HCT116 (cell line): Measurements from ENCODE around the gene TANC1. TPM values are rescaled to one million over a fixed set of nuclear protein-coding genes. Genes with fewer than 3 reads are reported as not detected.

Experiments
- ATAC-seq: fragments of 200-7000 bp; cut with Tn5 transposase; 2 replicates; pipeline ENCODE4 v1.9.1; 2020; ENCODE audit warnings: mild to moderate bottlenecking, moderate library complexity
- BruUV-seq: library from RNA; stranded (reverse); fragments of 400-500 nt; replicated peaks from 2 replicates; lab custom pipeline; 2021; lab: Mats Ljungman, UMichigan
- CTCF ChIA-PET: fragments of 300-600 bp; sonication (Branson Sonifier 250); formaldehyde crosslinking; loops from one replicate; lab custom pipeline; 2021; ENCODE audit warnings: antibody characterized with exemption; lab: Charles Lee
- POLR2A ChIA-PET: fragments of 300-600, 350-600 bp; sonication (Branson Sonifier 250); formaldehyde crosslinking; loops from one replicate; lab custom pipeline; 2021; ENCODE audit warnings: antibody characterized with exemption; lab: Charles Lee
- RAD21 ChIA-PET, 2 experiments: fragments of 300-600 bp; sonication (Branson Sonifier 250); formaldehyde crosslinking; loops; one replicate each; lab custom pipeline; 2023; ENCODE audit warnings: low total read pairs in 2 of 2; ENCODE audit not compliant: uncharacterized antibody in 2 of 2, unreplicated experiment in 2 of 2, low non-redundant PET in 1 of 2; lab: Charles Lee
- DNase-seq: peaks from one replicate; pipeline ENCODE4 v3.0.0-alpha.2; 2010; ENCODE audit warnings: low read depth, low spot score
- H2AFZ ChIP-seq: fragments of 200-600 bp; shearing (Covaris generic), sonication (generic); 2 replicates; pipeline ENCODE4 v1.6.1; 2017; ENCODE audit warnings: low read depth, mixed run types, mixed read lengths, antibody characterized with exemption, low read length; ENCODE audit not compliant: poor library complexity, severe bottlenecking
- H3K27ac ChIP-seq: 2 replicates; pipeline ENCODE4 v1.5.1; 2012; ENCODE audit warnings: low read depth, low read length
- H3K27me3 ChIP-seq: fragments of 200-600 bp; sonication (generic); 2 replicates; pipeline ENCODE4 v1.6.1; 2016; ENCODE audit warnings: mixed run types, low read length, mixed read lengths; ENCODE audit not compliant: insufficient read depth
- H3K36me3 ChIP-seq, 2 experiments: fragments of 200-500 bp in 1 of 2; fragments of 200-600 bp in 1 of 2; sonication (Bioruptor generic) in 1 of 2; sonication (generic) in 1 of 2; 2 replicates each; pipeline versions ENCODE4 v1.5.1 to v1.6.1; 2014 to 2016; ENCODE audit warnings: low read length in 2 of 2, inconsistent platforms in 1 of 2, mixed read lengths in 1 of 2, mixed run types in 1 of 2; ENCODE audit not compliant: insufficient read depth in 2 of 2, control insufficient read depth in 1 of 2
- H3K4me1 ChIP-seq, 2 experiments: fragments of 200-600 bp in 1 of 2; sonication (generic) in 1 of 2; 2 replicates each; pipeline versions ENCODE4 v1.5.1 to v1.6.1; 2012 to 2017; ENCODE audit warnings: low read length in 2 of 2, inconsistent platforms in 1 of 2, mild to moderate bottlenecking in 1 of 2, mixed read lengths in 1 of 2, mixed run types in 1 of 2, moderate library complexity in 1 of 2; ENCODE audit not compliant: insufficient read depth in 2 of 2, control insufficient read depth in 1 of 2
- H3K4me2 ChIP-seq: fragments of 200-600 bp; sonication (generic); 2 replicates; pipeline ENCODE4 v1.6.1; 2017; ENCODE audit warnings: mixed run types, low read length, mixed read lengths
- H3K4me3 ChIP-seq, 2 experiments: fragments of 200-600 bp in 1 of 2; sonication (generic) in 1 of 2; replicated peaks in 1 of 2; 2 replicates each; pipeline ENCODE4 v1.5.1; 2011 to 2016; ENCODE audit warnings: low read length in 2 of 2, control low read depth in 1 of 2, low read depth in 1 of 2, mild to moderate bottlenecking in 1 of 2, mixed read lengths in 1 of 2, mixed run types in 1 of 2
- H3K79me2 ChIP-seq: fragments of 200-600 bp; sonication (generic); 2 replicates; pipeline ENCODE4 v1.6.1; 2017; ENCODE audit warnings: mild to moderate bottlenecking, mixed run types, low read length, moderate library complexity, mixed read lengths; ENCODE audit not compliant: insufficient read depth
- H3K9ac ChIP-seq: fragments of 200-600 bp; sonication (generic); 2 replicates; pipeline ENCODE4 v1.6.1; 2016; ENCODE audit warnings: low read length, mixed read lengths
- H3K9me2 ChIP-seq: fragments of 200-600 bp; sonication (generic), shearing (Covaris generic); 2 replicates; pipeline ENCODE4 v1.6.1; 2017; ENCODE audit warnings: mixed run types, mild to moderate bottlenecking, moderate library complexity; ENCODE audit not compliant: insufficient read depth
- H3K9me3 ChIP-seq, 2 experiments: fragments of 200-500 bp in 1 of 2; fragments of 200-600 bp in 1 of 2; sonication (Bioruptor generic) in 1 of 2; sonication (generic) in 1 of 2; 2 replicates each; pipeline ENCODE4 v1.6.1; 2014 to 2017; ENCODE audit warnings: low read length in 2 of 2, mixed read lengths in 2 of 2, inconsistent platforms in 1 of 2, low read depth in 1 of 2, mild to moderate bottlenecking in 1 of 2, mixed run types in 1 of 2, moderate library complexity in 1 of 2; ENCODE audit not compliant: control insufficient read depth in 1 of 2, insufficient read depth in 1 of 2
- H4K20me1 ChIP-seq: fragments of 200-600 bp; sonication (generic), shearing (Covaris generic); 2 replicates; pipeline ENCODE4 v1.6.1; 2017; ENCODE audit warnings: mixed run types, mild to moderate bottlenecking, moderate library complexity; ENCODE audit not compliant: insufficient read depth
- EGR1 ChIP-seq: IDR thresholded peaks from 2 replicates; pipeline ENCODE4 v1.6.1; 2012; ENCODE audit warnings: low read depth
- RAD21 ChIP-seq: IDR thresholded peaks from 2 replicates; pipeline ENCODE4 v1.6.1; 2012; ENCODE audit warnings: low read depth, mild to moderate bottlenecking
- ZNF274 ChIP-seq: fragments of 200-500 bp; sonication (Bioruptor generic); IDR thresholded peaks from 2 replicates; pipeline ENCODE4 v1.6.1; 2014; ENCODE audit warnings: mild to moderate bottlenecking, low read depth, low read length, inconsistent platforms
- intact Hi-C: fragments of 100-400 bp; cut with micrococcal nuclease; formaldehyde crosslinking; loops from 2 replicates; pipeline ENCODE4 v1.10.0; 2022
- total RNA-seq: library from RNA; stranded (reverse); gene quantifications from one replicate; pipeline ENCODE4 v1.2.1, GENCODE V29; 2021; ENCODE audit not compliant: unreplicated experiment
- TF ChIP-seq, protein P1 (sequence below): IDR thresholded peaks from 2 replicates; pipeline ENCODE4 v1.6.1; 2012

Gene TANC1
- total RNA-seq, 1 experiment from 2014 or later, result 15.1 TPM

DNA sequence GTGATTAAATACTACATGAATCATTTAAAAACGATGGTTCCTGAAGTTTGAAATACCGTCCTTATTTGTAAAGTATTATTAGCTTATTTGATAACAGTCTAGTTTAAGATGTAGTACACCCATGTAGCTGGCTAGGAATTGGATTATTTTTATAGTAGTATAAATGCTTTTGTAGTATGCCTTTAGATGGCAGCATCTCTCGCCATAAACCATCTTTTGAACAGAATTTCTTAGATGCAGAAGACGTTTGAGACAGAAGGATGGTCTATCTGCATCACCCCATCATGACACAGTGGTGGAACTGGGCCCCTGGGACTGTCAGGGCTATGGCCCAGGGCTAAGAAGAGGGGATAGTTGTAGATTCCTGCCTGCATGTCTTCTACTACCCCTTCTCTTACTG lies 165.4 kb downstream of the TANC1 start:
- no peak overlapping the region for H3K4me3 ChIP-seq
- H3K4me1 ChIP-seq, result peaks cover 10 to 20% of the 10 kb centered on the region in 2 experiments
- intact Hi-C loops, result no loop called here
- no peaks in the 10 kb centered on the region for H3K9me2 ChIP-seq
- no peaks in the 10 kb centered on the region for H3K27me3 ChIP-seq
- DNase-seq (no peak), ATAC-seq (no peak)
- ChIA-PET CTCF (interaction anchor here (1.2 to 1.4 kb wide), 3 partner anchors 9 to 15 kb away, joined by 5 to 8 read pairs (median 5); no protein-coding TSS in a partner anchor), RAD21 (no interaction called here), POLR2A (no interaction called here)
- H4K20me1 ChIP-seq, result no peaks in the 10 kb centered on the region; the same call in 1 of the 2 replicates
- H2AFZ ChIP-seq, result no peak overlapping the region
- no peak overlapping the region for H3K27ac ChIP-seq
- H3K4me2 ChIP-seq, result no peak overlapping the region
- H3K36me3 ChIP-seq, result no peaks in the 10 kb centered on the region
- H3K79me2 ChIP-seq, result no peaks in the 10 kb centered on the region
- TF ChIP-seq, protein P1, sequence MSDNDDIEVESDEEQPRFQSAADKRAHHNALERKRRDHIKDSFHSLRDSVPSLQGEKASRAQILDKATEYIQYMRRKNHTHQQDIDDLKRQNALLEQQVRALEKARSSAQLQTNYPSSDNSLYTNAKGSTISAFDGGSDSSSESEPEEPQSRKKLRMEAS, result no peak
- TF ChIP-seq RAD21 (peak; percentile 30), EGR1 (no peak)
- BruUV-seq, result no TSS peak
- H3K9ac ChIP-seq, result no peak overlapping the region
- H3K9me3 ChIP-seq, result no peaks in the 10 kb centered on the region

DNA sequence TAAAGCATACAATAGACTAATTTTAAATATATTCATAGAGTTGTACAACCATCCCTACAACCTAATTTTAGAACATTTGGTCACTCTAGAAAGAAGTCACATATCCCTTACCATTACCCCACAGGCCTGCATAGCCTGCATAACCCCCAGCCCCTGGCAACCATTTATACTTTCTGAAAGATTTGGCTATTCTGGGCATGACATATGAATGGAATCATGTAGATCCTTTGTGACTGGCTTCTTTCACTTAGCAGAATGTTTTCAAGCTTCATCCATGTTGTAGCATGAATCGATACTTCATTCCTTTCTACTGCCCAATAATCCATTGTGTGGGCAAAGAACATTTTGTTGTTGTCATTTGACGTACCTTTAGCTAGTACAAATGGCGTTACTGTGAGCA lies 166.5 kb downstream of the TANC1 start:
- ChIA-PET POLR2A (no interaction called here), CTCF (no interaction called here)
- no peak overlapping the region for H3K4me3 ChIP-seq

More for the DNA sequence above, 166.5 kb downstream of the TANC1 start:
- H2AFZ ChIP-seq, result no peak overlapping the region
- H3K36me3 ChIP-seq, result no peaks in the 10 kb centered on the region
- no peak overlapping the region for H3K9ac ChIP-seq
- H3K4me1 ChIP-seq, result peaks cover 10 to 20% of the 10 kb centered on the region in 2 experiments
- no peak for ATAC-seq
- no peaks in the 10 kb centered on the region for H3K27me3 ChIP-seq
- H3K4me2 ChIP-seq, result no peak overlapping the region
- no peaks in the 10 kb centered on the region for H3K79me2 ChIP-seq
- intact Hi-C loops, result no loop called here
- H4K20me1 ChIP-seq, result no peaks in the 10 kb centered on the region; the same call in 1 of the 2 replicates
- no peak overlapping the region for H3K27ac ChIP-seq
- no peak for TF ChIP-seq ZNF274
- no peaks in the 10 kb centered on the region for H3K9me2 ChIP-seq
- no peaks in the 10 kb centered on the region for H3K9me3 ChIP-seq
- RAD21 ChIA-PET, result no interaction called here
- no TSS peak for BruUV-seq
- no peak for DNase-seq
